AG09319 (cell line): ENCODE data around the gene LYAR.

Experiments used
- DNase-seq: peaks from one replicate; pipeline ENCODE4 v3.0.0-alpha.2; 2010; ENCODE audit warnings: low read depth; ENCODE audit errors: extremely low read depth
- TF ChIP-seq, protein P1 (sequence below): IDR thresholded peaks from 2 replicates; pipeline ENCODE4 v1.5.1; 2011; ENCODE audit warnings: low read depth, mild to moderate bottlenecking, inconsistent platforms, low read length, moderate library complexity

LYAR gene

DNA sequence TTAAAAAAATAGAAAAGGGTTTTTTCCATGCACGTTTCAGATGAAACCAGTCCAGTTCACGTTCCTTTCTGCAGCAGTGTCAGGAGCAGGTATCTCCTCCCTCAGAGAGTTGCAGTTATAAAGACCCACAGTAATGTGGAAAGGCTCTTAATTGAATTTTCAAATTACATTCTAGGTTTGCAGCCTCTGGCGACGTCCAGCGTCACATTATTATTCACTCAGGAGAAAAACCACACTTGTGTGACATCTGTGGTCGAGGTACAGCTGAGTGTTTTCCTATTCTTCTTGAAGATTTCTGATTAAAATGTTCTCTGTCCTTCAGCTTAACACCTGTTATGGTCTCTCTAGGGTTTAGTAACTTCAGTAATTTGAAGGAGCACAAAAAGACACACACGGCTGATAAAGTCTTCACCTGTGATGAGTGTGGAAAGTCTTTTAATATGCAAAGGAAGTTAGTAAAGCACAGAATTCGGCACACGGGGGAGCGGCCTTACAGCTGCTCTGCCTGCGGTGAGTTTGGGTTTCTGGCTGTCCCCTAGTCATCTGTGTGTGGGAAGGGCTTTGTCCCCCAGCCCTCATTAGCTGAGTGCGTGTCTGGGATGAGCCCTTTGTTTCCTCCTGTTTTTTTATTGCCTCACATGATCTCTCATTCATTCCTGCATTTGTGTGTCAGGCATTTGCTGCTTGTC lies 25.7 kb upstream of the LYAR start:
- TF ChIP-seq, protein P1, sequence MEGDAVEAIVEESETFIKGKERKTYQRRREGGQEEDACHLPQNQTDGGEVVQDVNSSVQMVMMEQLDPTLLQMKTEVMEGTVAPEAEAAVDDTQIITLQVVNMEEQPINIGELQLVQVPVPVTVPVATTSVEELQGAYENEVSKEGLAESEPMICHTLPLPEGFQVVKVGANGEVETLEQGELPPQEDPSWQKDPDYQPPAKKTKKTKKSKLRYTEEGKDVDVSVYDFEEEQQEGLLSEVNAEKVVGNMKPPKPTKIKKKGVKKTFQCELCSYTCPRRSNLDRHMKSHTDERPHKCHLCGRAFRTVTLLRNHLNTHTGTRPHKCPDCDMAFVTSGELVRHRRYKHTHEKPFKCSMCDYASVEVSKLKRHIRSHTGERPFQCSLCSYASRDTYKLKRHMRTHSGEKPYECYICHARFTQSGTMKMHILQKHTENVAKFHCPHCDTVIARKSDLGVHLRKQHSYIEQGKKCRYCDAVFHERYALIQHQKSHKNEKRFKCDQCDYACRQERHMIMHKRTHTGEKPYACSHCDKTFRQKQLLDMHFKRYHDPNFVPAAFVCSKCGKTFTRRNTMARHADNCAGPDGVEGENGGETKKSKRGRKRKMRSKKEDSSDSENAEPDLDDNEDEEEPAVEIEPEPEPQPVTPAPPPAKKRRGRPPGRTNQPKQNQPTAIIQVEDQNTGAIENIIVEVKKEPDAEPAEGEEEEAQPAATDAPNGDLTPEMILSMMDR: no peak

DNA sequence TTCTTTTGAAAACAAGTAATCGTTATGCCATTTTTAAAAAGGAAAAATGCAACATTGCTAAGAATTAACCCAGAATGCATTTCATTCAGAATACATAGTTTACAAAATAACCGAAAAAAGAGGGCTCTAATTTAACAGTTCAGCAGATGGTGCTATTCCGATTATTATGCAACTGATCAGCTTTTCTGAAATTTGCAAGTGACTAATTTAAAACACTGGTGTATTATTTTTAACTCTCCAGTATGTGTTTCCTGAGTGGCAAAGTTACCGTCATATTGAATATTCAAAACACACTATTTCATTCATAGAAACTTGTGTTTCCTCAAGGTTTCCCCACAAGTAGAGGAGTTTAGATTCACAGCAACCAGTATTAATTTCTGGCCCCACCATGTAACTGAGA lies 21.2 kb upstream of the LYAR start:
- DNase-seq: no peak

More for the DNA sequence above, 25.7 kb upstream of the LYAR start:
- DNase-seq: no peak

DNA sequence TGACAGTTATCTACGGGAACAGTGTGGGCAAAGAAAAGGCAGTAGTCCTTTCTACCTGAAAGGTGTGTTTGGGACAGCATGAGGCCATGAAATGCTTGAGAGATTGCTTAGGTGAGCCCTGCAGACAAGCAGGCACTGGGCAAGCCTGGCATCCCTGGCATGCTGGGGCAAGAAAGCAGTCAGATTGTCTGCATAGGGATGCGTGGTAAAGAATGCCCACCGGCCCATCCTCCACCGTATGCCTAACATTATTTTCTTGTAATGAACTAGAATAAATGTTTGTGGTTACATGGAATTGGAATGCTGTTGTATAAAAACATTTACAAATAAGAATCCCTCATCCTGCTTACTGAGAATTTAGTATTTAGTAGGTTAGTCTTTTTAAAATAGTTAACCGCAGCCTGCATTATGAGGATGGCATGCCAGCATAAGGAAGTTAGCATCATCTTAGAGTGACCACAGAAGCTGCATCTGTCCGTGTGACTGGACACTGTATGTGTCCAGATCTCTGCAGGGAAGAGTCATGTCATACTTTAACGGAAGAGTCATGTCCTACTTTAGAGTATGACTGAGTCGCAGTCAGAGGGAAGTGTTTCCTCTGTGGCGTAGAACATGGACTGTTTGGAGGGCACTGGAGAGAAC lies 19.0 kb upstream of the LYAR start:
- no peak for DNase-seq
- TF ChIP-seq, protein P1: no peak

More for the DNA sequence above, 21.2 kb upstream of the LYAR start:
- TF ChIP-seq, protein P1: no peak

DNA sequence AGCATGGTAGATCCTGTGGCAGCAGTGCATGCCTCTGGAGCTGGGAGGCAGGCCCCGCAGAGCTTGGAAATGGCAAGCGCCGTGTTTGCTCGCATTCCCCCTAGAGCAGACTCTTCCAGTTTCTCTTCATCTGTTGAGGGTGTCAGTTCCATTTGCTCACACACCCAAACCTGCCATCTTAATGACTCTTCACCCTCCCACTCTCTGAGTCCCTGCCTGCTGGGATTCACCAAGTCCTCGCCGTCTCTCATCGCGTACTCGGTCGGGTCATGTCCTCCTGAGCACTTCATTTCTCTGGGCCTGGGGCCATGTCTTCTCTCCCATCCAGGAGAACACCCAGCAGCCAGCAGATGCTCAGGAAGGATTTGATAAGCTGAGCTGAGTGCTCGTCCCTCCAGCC lies 17.0 kb upstream of the LYAR start:
- TF ChIP-seq, protein P1: no peak
- no peak for DNase-seq

DNA sequence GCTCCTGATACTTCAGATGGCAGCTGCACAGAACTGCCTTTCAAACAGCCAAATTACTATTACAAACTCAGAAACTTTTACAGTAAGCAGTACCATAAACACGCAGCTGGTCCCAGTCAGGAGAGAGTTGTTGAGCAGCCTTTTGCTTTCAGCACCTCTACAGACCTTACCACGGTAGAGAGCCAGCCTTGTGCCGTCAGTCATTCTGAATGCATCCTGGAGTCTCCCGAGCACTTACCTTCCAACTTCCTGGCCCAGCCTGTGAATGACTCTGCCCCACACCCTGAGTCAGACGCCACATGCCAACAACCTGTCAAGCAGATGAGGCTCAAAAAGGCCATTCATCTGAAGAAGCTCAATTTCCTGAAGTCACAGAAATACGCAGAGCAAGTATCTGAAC lies 12.5 kb upstream of the LYAR start:
- DNase-seq: no peak
- TF ChIP-seq, protein P1: no peak

DNA sequence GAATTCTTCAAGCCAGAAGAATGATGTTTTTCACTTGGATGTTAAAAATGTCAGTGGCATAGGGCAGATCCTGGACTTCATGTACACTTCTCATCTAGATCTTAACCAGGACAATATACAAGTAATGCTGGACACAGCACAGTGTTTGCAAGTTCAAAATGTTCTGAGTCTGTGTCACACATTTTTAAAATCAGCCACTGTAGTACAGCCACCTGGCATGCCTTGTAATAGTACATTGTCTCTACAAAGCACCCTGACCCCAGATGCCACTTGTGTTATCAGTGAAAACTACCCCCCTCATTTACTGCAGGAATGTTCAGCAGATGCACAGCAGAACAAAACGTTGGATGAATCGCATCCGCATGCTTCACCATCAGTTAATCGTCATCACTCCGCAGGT lies 12.0 kb upstream of the LYAR start:
- TF ChIP-seq, protein P1: no peak
- no peak for DNase-seq

DNA sequence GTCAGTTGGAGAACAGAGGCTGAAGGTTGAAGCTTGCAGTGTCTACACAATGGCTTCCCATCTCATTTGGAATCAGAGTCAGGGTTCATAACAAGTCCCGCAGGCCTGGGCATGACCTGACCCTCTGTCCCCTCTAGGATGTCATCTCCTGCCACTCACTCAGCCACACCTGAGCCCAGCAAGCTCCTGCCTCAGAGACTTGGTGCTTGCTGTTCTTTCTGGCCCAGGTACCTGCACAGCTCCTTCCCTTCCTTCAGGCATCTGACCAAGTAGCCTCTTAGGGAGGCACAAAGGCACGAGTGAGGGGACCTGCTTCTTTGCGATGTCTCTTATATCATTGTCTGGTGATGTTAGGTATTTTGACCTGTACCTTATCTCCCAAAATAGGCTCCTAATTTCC lies 9.1 kb upstream of the LYAR start:
- TF ChIP-seq, protein P1: no peak
- DNase-seq: no peak
